Testis (tissue), 3 donors: ENCODE measurements around the gene LPP. TPM values are rescaled to one million over a fixed set of nuclear protein-coding genes. Genes with fewer than 3 reads are reported as not detected.

Experiments
- DNase-seq: peaks from one replicate; pipeline ENCODE4 v3.0.0-alpha.2; 2019
- H3K27ac ChIP-seq, 2 donors: fragments of 200-600 bp; sonication (generic); one replicate each; pipeline ENCODE4 v1.5.1; 2019
- H3K27me3 ChIP-seq: fragments of 200-600 bp; sonication (generic); one replicate; pipeline ENCODE4 v1.5.1; 2019
- H3K36me3 ChIP-seq: fragments of 200-600 bp; sonication (generic); one replicate; pipeline ENCODE4 v1.5.1; 2017; ENCODE audit warnings: low read depth; ENCODE audit errors: missing control alignments
- H3K4me1 ChIP-seq: fragments of 200-600 bp; sonication (generic); one replicate; pipeline ENCODE4 v1.5.1; 2019
- H3K4me3 ChIP-seq, 2 donors: fragments of 200-600 bp; sonication (generic); one replicate each; pipeline ENCODE4 v1.5.1; 2017 to 2019
- H3K9me3 ChIP-seq: fragments of 200-600 bp; sonication (generic); one replicate; pipeline ENCODE4 v1.5.1; 2017
- CTCF ChIP-seq, 3 experiments: fragments of 450-650 bp in 2 of 3; fragments of 200-600 bp in 1 of 3; sonication (generic) in 1 of 3; IDR thresholded peaks; one replicate each; pipeline ENCODE4 v1.5.1; 2016 to 2019; ENCODE audit warnings: antibody characterized with exemption in 3 of 3, mild to moderate bottlenecking in 2 of 3, moderate library complexity in 1 of 3
- POLR2A ChIP-seq: fragments of 450-650 bp; IDR thresholded peaks from one replicate; pipeline ENCODE4 v1.6.1; 2017; ENCODE audit warnings: antibody characterized with exemption, mild to moderate bottlenecking, moderate library complexity
- WGBS, 2 donors: methylation state at CpG; one replicate each; pipeline ENCODE4 v1.1.5; 2018; 5-methylcytosine and 5-hydroxymethylcytosine counted together
- intact Hi-C: fragments of 100-400 bp; cut with DNase I; formaldehyde crosslinking; loops from one replicate; pipeline ENCODE4 v1.15.1; 2023; ENCODE audit warnings: low total_unique reads
- polyA plus RNA-seq: library from polyadenylated mRNA; stranded (reverse); fragments of 350-450 nt; fragmentation: Illumina TruSeq; extraction: RNeasy Lipid Tissue Mini Kit (QIAGEN cat#74804); gene quantifications from one replicate; pipeline ENCODE4 v1.2.3, GENCODE V29; 2014; ENCODE audit warnings: low read depth, low replicate concordance; ENCODE audit not compliant: insufficient read depth
- total RNA-seq, 2 donors: library from RNA; depleted of rRNA; stranded (reverse); fragments of >200 nt; gene quantifications; one replicate each; pipeline ENCODE4 v1.2.3, GENCODE V29; 2016

The LPP gene
- total and polyA plus RNA-seq, 3 donors from 2014 or later, result 89.9 to 135 (median 132) TPM

GRCh38 chr3:188792793-188793192 is 638.8 kb downstream of the LPP start:
- Histone ChIP-seq H3K36me3 (no peaks in the 10 kb centered on the region), H3K27me3 (no peaks in the 10 kb centered on the region), H3K27ac (no peak overlapping the region), H3K4me3 (no peak overlapping the region), H3K4me1 (no peaks in the 10 kb centered on the region), H3K9me3 (no peaks in the 10 kb centered on the region)
- no peak for TF ChIP-seq CTCF (IDR thresholded peaks at IDR 0.05)
- TF ChIP-seq POLR2A, result no peak
- 48 to 64% methylated on average over 6 of the region's 6 CpGs for WGBS, 2 donors
- DNase-seq, result peak; percentile 39
- intact Hi-C loops, result no loop called here

GRCh38 chr3:188796122-188796631 is 642.2 kb downstream of the LPP start:
- Histone ChIP-seq H3K4me1 (no peaks in the 10 kb centered on the region), H3K4me3 (no peak overlapping the region), H3K27ac (no peak overlapping the region), H3K9me3 (no peaks in the 10 kb centered on the region), H3K36me3 (no peaks in the 10 kb centered on the region), H3K27me3 (no peaks in the 10 kb centered on the region)
- intact Hi-C loops, result no loop called here
- WGBS, 2 donors, result 59 to 62% methylated on average over 3 of the region's 3 CpGs
- no peak for DNase-seq
- no peak for TF ChIP-seq CTCF (IDR thresholded peaks at IDR 0.05)
- no peak for TF ChIP-seq POLR2A

- Histone ChIP-seq H3K27ac (no peak overlapping the region), H3K4me1 (no peaks in the 10 kb centered on the region), H3K36me3 (no peaks in the 10 kb centered on the region), H3K27me3 (no peaks in the 10 kb centered on the region), H3K9me3 (no peaks in the 10 kb centered on the region), H3K4me3 (no peak overlapping the region)
- no peak for DNase-seq
- WGBS, 2 donors, result 46 to 83% methylated on average over 3 of the region's 3 CpGs
- intact Hi-C loops, result no loop called here
- TF ChIP-seq POLR2A (no peak), CTCF (IDR thresholded peaks at IDR 0.05) (no peak)
Observed at GRCh38 chr3:188797045-188797444, 643.1 kb downstream of the LPP start.

- WGBS, 2 donors, result 58 to 68% methylated on average over 5 of the region's 5 CpGs
- intact Hi-C loops, result no loop called here
- no peaks in the 10 kb centered on the region for H3K4me1 ChIP-seq
- H3K4me3 ChIP-seq, result no peak overlapping the region
- no peaks in the 10 kb centered on the region for H3K27me3 ChIP-seq
- no peaks in the 10 kb centered on the region for H3K36me3 ChIP-seq
- TF ChIP-seq CTCF (IDR thresholded peaks at IDR 0.05) (no peak), POLR2A (no peak)
- no peaks in the 10 kb centered on the region for H3K9me3 ChIP-seq
- H3K27ac ChIP-seq, result peak overlapping the region in 1 of 2 donors; percentile 18
- no peak for DNase-seq
Observed at GRCh38 chr3:188798556-188799145, 644.7 kb downstream of the LPP start.

- TF ChIP-seq POLR2A, result no peak
- H3K36me3 ChIP-seq, result no peaks in the 10 kb centered on the region
- 95 to 98% methylated on average over 4 of the region's 4 CpGs for WGBS, 2 donors
- no peak overlapping the region for H3K27ac ChIP-seq
- no peak overlapping the region for H3K4me3 ChIP-seq
- no peaks in the 10 kb centered on the region for H3K27me3 ChIP-seq
- intact Hi-C loops, result no loop called here
- no peaks in the 10 kb centered on the region for H3K4me1 ChIP-seq
- H3K9me3 ChIP-seq, result no peaks in the 10 kb centered on the region
- no peak for DNase-seq
Observed at GRCh38 chr3:188801393-188801792, 647.4 kb downstream of the LPP start.
